Measurements from ENCODE around the gene AARS1.
"Not testable (repeated sequence)": the region's sequence is repeated elsewhere in the genome, so short reads cannot be mapped to it uniquely, and the experiment has no call there.

The AARS1 gene

GRCh38 chr16:70289229-70290094 is at the start of gene AARS1:
Gene AARS1 (minus strand): TSS chr16:70289506. CDS start chr16:70282763, 6,743 bp downstream.
- DNase-seq: peak; percentile 99

- no peak for DNase-seq
These were observed 48.5 kb upstream of the AARS1 start for GRCh38 chr16:70337814-70338213.

- DNase-seq: not testable (repeated sequence)
These were observed 43.4 kb upstream of the AARS1 start for GRCh38 chr16:70332728-70333127.

- DNase-seq: no peak
These were observed 42.5 kb upstream of the AARS1 start for GRCh38 chr16:70331588-70332358.

GRCh38 chr16:70331091-70331490 is 41.8 kb upstream of the AARS1 start:
- no peak for DNase-seq

GRCh38 chr16:70324998-70325747 is 35.9 kb upstream of the AARS1 start:
- DNase-seq: no peak

- no peak for DNase-seq
These were observed 30.8 kb upstream of the AARS1 start for GRCh38 chr16:70320121-70320520.

- not testable (repeated sequence) for DNase-seq
These were observed 18.4 kb upstream of the AARS1 start for GRCh38 chr16:70307726-70308125.

- no peak for DNase-seq
These were observed 17.6 kb upstream of the AARS1 start for GRCh38 chr16:70306880-70307279.

- no peak for DNase-seq
These were observed 15.7 kb upstream of the AARS1 start for GRCh38 chr16:70304892-70305448.

- no peak for DNase-seq
These were observed 13.4 kb upstream of the AARS1 start for GRCh38 chr16:70302745-70303144.

- DNase-seq: no peak
These were observed 11.8 kb upstream of the AARS1 start for GRCh38 chr16:70301121-70301520.

- DNase-seq: peak; percentile 56
These were observed 10.0 kb upstream of the AARS1 start, which contains the start of gene DDX19B for GRCh38 chr16:70298988-70299938. Gene DDX19B (plus strand): TSS chr16:70299186. CDS start chr16:70299298, 112 bp downstream.

- no peak for DNase-seq
These were observed 6.3 kb upstream of the AARS1 start for GRCh38 chr16:70295634-70296033.

- DNase-seq: no peak
These were observed 5.2 kb upstream of the AARS1 start for GRCh38 chr16:70294385-70295025.

- DNase-seq: not testable (repeated sequence)
These were observed 2.8 kb upstream of the AARS1 start for GRCh38 chr16:70292148-70292547.

GRCh38 chr16:70290949-70291519 is 1.7 kb upstream of the AARS1 start:
- no peak for DNase-seq

GRCh38 chr16:70287304-70287971 is 1.9 kb downstream of the AARS1 start:
- DNase-seq: not testable (repeated sequence)

GRCh38 chr16:70276392-70276791 is 12.9 kb downstream of the AARS1 start:
- DNase-seq: no peak

- DNase-seq: no peak
These were observed 17.6 kb downstream of the AARS1 start for GRCh38 chr16:70271696-70272095.

Data from NCI-H345 (cell line).